Breast epithelium (tissue), 4 donors: ENCODE data around the gene DMD. TPM values are rescaled to one million over a fixed set of nuclear protein-coding genes. Genes with fewer than 3 reads are reported as not detected.
A peak's percentile ranks its signal among the peaks of the same experiment; 100 is the strongest.

ENCODE experiments used
- DNase-seq, 2 donors: peaks; one replicate each; pipeline ENCODE4 v3.0.0-alpha.2; 2019; ENCODE audit warnings: low spot score in 2 of 2
- H3K27ac ChIP-seq, 2 donors: fragments of 200-600 bp; sonication (generic) in 1 of 2; one replicate each; pipeline ENCODE4 v1.5.1; 2016 to 2019; ENCODE audit warnings: mild to moderate bottlenecking in 1 of 2
- H3K27me3 ChIP-seq, 2 donors: fragments of 200-600 bp; sonication (generic) in 1 of 2; one replicate each; pipeline versions ENCODE4 v1.5.1 to v1.6.0; 2017 to 2019; ENCODE audit warnings: control low read depth in 1 of 2, mild to moderate bottlenecking in 1 of 2
- H3K36me3 ChIP-seq: fragments of 200-600 bp; one replicate; pipeline ENCODE4 v1.5.1; 2019
- H3K4me1 ChIP-seq, 2 donors: fragments of 200-600 bp; sonication (generic); one replicate each; pipeline ENCODE4 v1.5.1; 2016 to 2019; ENCODE audit warnings: control low read depth in 1 of 2
- H3K4me3 ChIP-seq, 3 donors: fragments of 200-600 bp; sonication (generic); 1 replicate in 2 of 3; 2 replicates in 1 of 3; pipeline ENCODE4 v1.5.1; 2016 to 2019; ENCODE audit warnings: mild to moderate bottlenecking in 3 of 3, moderate library complexity in 2 of 3
- H3K9me3 ChIP-seq, 2 donors: fragments of 200-600 bp; sonication (generic) in 1 of 2; one replicate each; pipeline ENCODE4 v1.5.1; 2016 to 2019; ENCODE audit warnings: control low read depth in 1 of 2
- CTCF ChIP-seq, 3 donors: fragments of 450-650 bp; IDR thresholded peaks; one replicate each; pipeline ENCODE4 v1.5.1; 2016 to 2017; ENCODE audit warnings: antibody characterized with exemption in 3 of 3, mild to moderate bottlenecking in 3 of 3, moderate library complexity in 3 of 3
- POLR2A ChIP-seq: fragments of 450-650 bp; IDR thresholded peaks from one replicate; pipeline ENCODE4 v1.6.1; 2016; ENCODE audit warnings: antibody characterized with exemption, mild to moderate bottlenecking, moderate library complexity
- POLR2AphosphoS5 ChIP-seq, 3 donors: sonication (generic); formaldehyde crosslinking; IDR thresholded peaks; one replicate each; pipeline ENCODE4 v1.6.1; 2017; ENCODE audit warnings: antibody characterized with exemption in 3 of 3
- intact Hi-C: fragments of 100-400 bp; cut with DNase I; formaldehyde crosslinking; loops from one replicate; pipeline ENCODE4 v1.15.1; 2023; ENCODE audit warnings: low total_unique reads
- total RNA-seq, 3 donors: library from RNA; depleted of rRNA; stranded (reverse); fragments of >200 nt; gene quantifications; one replicate each; pipeline ENCODE4 v1.1.0, GENCODE V29; 2016

Gene DMD
- total RNA-seq, 3 donors from 2014 or later, result 57.0 to 135 (median 65.2) TPM

- intact Hi-C loops, result no loop called here
Measured at GRCh38 chrX:33138677-33139249, 72.6 kb downstream of the DMD start.

GRCh38 chrX:33134164-33134563 is 77.2 kb downstream of the DMD start:
- no peak overlapping the region for H3K4me3 ChIP-seq

More at GRCh38 chrX:33138677-33139249, 72.6 kb downstream of the DMD start:
- Histone ChIP-seq H3K4me1 (no peaks in the 10 kb centered on the region), H3K27me3 (peaks cover 0 to 14% of the 10 kb centered on the region in 2 donors), H3K27ac (no peak overlapping the region), H3K36me3 (no peaks in the 10 kb centered on the region), H3K4me3 (no peak overlapping the region), H3K9me3 (peaks cover 0 to 4% of the 10 kb centered on the region in 2 donors)
- TF ChIP-seq POLR2A, result no peak
- no peak for TF ChIP-seq CTCF (IDR thresholded peaks at IDR 0.05)
- TF ChIP-seq POLR2AphosphoS5 (IDR thresholded peaks at IDR 0.05), result no peak
- no peak for DNase-seq

GRCh38 chrX:33133320-33133719 is 78.0 kb downstream of the DMD start:
- Histone ChIP-seq H3K27ac (no peak overlapping the region), H3K9me3 (peaks cover 0 to 4% of the 10 kb centered on the region in 2 donors), H3K4me3 (no peak overlapping the region), H3K36me3 (no peaks in the 10 kb centered on the region), H3K27me3 (peaks cover 0 to 8% of the 10 kb centered on the region in 2 donors), H3K4me1 (no peaks in the 10 kb centered on the region)
- TF ChIP-seq POLR2A (no peak), CTCF (IDR thresholded peaks at IDR 0.05) (no peak), POLR2AphosphoS5 (IDR thresholded peaks at IDR 0.05) (no peak)
- intact Hi-C loops, result no loop called here
- no peak for DNase-seq

More at GRCh38 chrX:33134164-33134563, 77.2 kb downstream of the DMD start:
- Histone ChIP-seq H3K4me1 (no peaks in the 10 kb centered on the region), H3K36me3 (no peaks in the 10 kb centered on the region), H3K27ac (no peak overlapping the region), H3K27me3 (peaks cover 0 to 8% of the 10 kb centered on the region in 2 donors), H3K9me3 (peaks cover 0 to 4% of the 10 kb centered on the region in 2 donors)
- intact Hi-C loops, result no loop called here
- no peak for TF ChIP-seq POLR2A
- TF ChIP-seq CTCF (IDR thresholded peaks at IDR 0.05), result no peak
- no peak for TF ChIP-seq POLR2AphosphoS5 (IDR thresholded peaks at IDR 0.05)
- DNase-seq, result no peak

GRCh38 chrX:33132569-33132968 is 78.8 kb downstream of the DMD start:
- intact Hi-C loops, result no loop called here
- no peak for TF ChIP-seq POLR2AphosphoS5 (IDR thresholded peaks at IDR 0.05)
- TF ChIP-seq CTCF (IDR thresholded peaks at IDR 0.05), result no peak
- no peak for TF ChIP-seq POLR2A
- DNase-seq, result no peak
- Histone ChIP-seq H3K27me3 (peaks cover 0 to 8% of the 10 kb centered on the region in 2 donors), H3K4me1 (no peaks in the 10 kb centered on the region), H3K36me3 (no peaks in the 10 kb centered on the region), H3K4me3 (no peak overlapping the region), H3K9me3 (peaks cover 0 to 4% of the 10 kb centered on the region in 2 donors), H3K27ac (no peak overlapping the region)

GRCh38 chrX:33129607-33130006 is 81.7 kb downstream of the DMD start:
- peak overlapping the region in 1 of 2 donors; percentile 18 for H3K27ac ChIP-seq
- DNase-seq, result no peak

More at GRCh38 chrX:33129607-33130006, 81.7 kb downstream of the DMD start:
- peaks cover 0 to 8% of the 10 kb centered on the region in 2 donors for H3K27me3 ChIP-seq
- H3K4me1 ChIP-seq, result no peaks in the 10 kb centered on the region
- no peaks in the 10 kb centered on the region for H3K9me3 ChIP-seq
- no peaks in the 10 kb centered on the region for H3K36me3 ChIP-seq
- TF ChIP-seq CTCF (IDR thresholded peaks at IDR 0.05) (no peak), POLR2AphosphoS5 (IDR thresholded peaks at IDR 0.05) (no peak), POLR2A (no peak)
- no peak overlapping the region for H3K4me3 ChIP-seq
- intact Hi-C loops, result no loop called here
